Heart left ventricle (tissue), 16 donors: ENCODE measurements around the gene FEM1C. TPM values are rescaled to one million over a fixed set of nuclear protein-coding genes. Genes with fewer than 3 reads are reported as not detected.

Source experiments
- ATAC-seq, 4 donors: fragments of 200-7000 bp; cut with Tn5 transposase; one replicate each; pipeline ENCODE4 v1.9.1; 2020 to 2022; ENCODE audit warnings: moderate library complexity in 4 of 4, mild to moderate bottlenecking in 3 of 4, moderate number of reproducible peaks in 1 of 4
- DNase-seq, 5 donors: peaks; one replicate each; pipeline ENCODE4 v3.0.0-alpha.2; 2020
- H3K27ac ChIP-seq, 12 donors: fragments of 200-600 bp; sonication (generic) in 4 of 12; one replicate each; pipeline versions ENCODE4 v1.5.0 to v1.8.0; 2016 to 2022; ENCODE audit warnings: mild to moderate bottlenecking in 2 of 12
- H3K27me3 ChIP-seq, 9 donors: fragments of 200-600 bp; sonication (generic) in 2 of 9; one replicate each; pipeline versions ENCODE4 v1.5.1 to v1.8.0; 2016 to 2022; ENCODE audit warnings: mild to moderate bottlenecking in 3 of 9
- H3K36me3 ChIP-seq, 9 donors: fragments of 200-600 bp; sonication (generic) in 2 of 9; one replicate each; pipeline versions ENCODE4 v1.5.0 to v1.8.0; 2018 to 2022; ENCODE audit warnings: mild to moderate bottlenecking in 2 of 9
- H3K4me1 ChIP-seq, 12 donors: fragments of 200-600 bp; sonication (generic) in 4 of 12; one replicate each; pipeline versions ENCODE4 v1.5.0 to v1.8.0; 2016 to 2022; ENCODE audit warnings: mild to moderate bottlenecking in 3 of 12
- H3K4me3 ChIP-seq, 12 donors: fragments of 200-600 bp; sonication (generic) in 4 of 12; one replicate each; pipeline versions ENCODE4 v1.5.0 to v1.8.0; 2017 to 2022; ENCODE audit warnings: mild to moderate bottlenecking in 9 of 12, moderate library complexity in 4 of 12
- H3K9me3 ChIP-seq, 12 donors: fragments of 200-600 bp; sonication (generic) in 4 of 12; one replicate each; pipeline versions ENCODE4 v1.5.0 to v1.8.0; 2016 to 2022; ENCODE audit warnings: mild to moderate bottlenecking in 1 of 12
- CTCF ChIP-seq, 12 donors: fragments of 200-600 bp; sonication (generic) in 4 of 12; IDR thresholded peaks; one replicate each; pipeline versions ENCODE4 v1.5.0 to v1.8.0; 2018 to 2022; ENCODE audit warnings: antibody characterized with exemption in 12 of 12, mild to moderate bottlenecking in 5 of 12
- POLR2A ChIP-seq, 2 donors: fragments of 450-650 bp; IDR thresholded peaks; one replicate each; pipeline ENCODE4 v1.6.1; 2017; ENCODE audit warnings: antibody characterized with exemption in 2 of 2, mild to moderate bottlenecking in 2 of 2, moderate library complexity in 2 of 2
- whole genome bisulfite sequencing, 4 donors: extraction: QIAGEN DNeasy Blood & Tissue Kit in 2 of 4; methylation state at CpG; one replicate each; pipeline versions ENCODE4 v1.1.5 to v1.1.7; 2013 to 2018; 5-methylcytosine and 5-hydroxymethylcytosine counted together
- intact Hi-C, 10 donors: fragments of 100-400 bp; cut with DNase I; formaldehyde crosslinking; loops; one replicate each; pipeline versions ENCODE4 v1.11.1 to v1.14.2; 2022
- polyA plus RNA-seq, 2 donors: library from polyadenylated mRNA; stranded (reverse); fragments of 200-250 nt; gene quantifications; one replicate each; pipeline ENCODE4 v1.2.3, GENCODE V29; 2013
- total RNA-seq, 9 donors: library from RNA; depleted of rRNA in 2 of 9; stranded (reverse); fragments of >200 nt in 2 of 9; fragmentation: NEBNext Ultra II Directional in 3 of 9; extraction: Animal tissue kit (Norgen Biotek cat#: 25700) in 3 of 9; gene quantifications; one replicate each; pipeline versions ENCODE4 v1.1.0 to v1.2.4, GENCODE V29; 2016 to 2023
- donor health status: ischemic (EF 13 %, LVEDD 7.1; RV severe dilation, severe dysfunction).
- donor health status: healthy with polysubstance abuse.
- donor health status: DM: no; HTN: yes; CAD: no.
- donor health status: DM: no; HTN: no; CAD: no.
- donor health status: ischemic (EF 25% LVEDD 6.9; RV normal size, moderate dysfunction).
- donor health status: ischemic (EF 25% LVEDD 5.7; RV mildly dilated, moderate dysfunction).
- donor health status: healthy.
- donor health status: DM: yes; HTN: yes; CAD: no.
- donor health status: ischemic (EF 35%, LVEDD 5.7; RV mildly dilated, moderate dysfunction).
- donor health status: nonischemic (EF 11% LVEDD 7.7; RV severe dilation, severe dysfunction).
- donor health status: DM: yes; HTN: yes; CAD: no.
- donor health status: PGD.
- donor health status: ischemic (EF 29% LVEDD 5.4; RV normal size, mild dysfunction).
- donor health status: nonischemic (EF 23%, LVEDD 6.1; RV moderate dilation, normal function).

Gene FEM1C
- total and polyA plus RNA-seq, 11 donors: 14.9 to 92.7 (median 43.4) TPM

- H3K4me3 ChIP-seq: no peak overlapping the region
- WGBS, 4 donors: 53 to 67% (median 59%) methylated on average over 6 of the region's 6 CpGs
- H3K27ac ChIP-seq: peak overlapping the region in 4 of 12 donors; percentile 7 to 43 (median 12)
- no peak for TF ChIP-seq POLR2A (IDR thresholded peaks at IDR 0.05)
- no peak for TF ChIP-seq CTCF (IDR thresholded peaks at IDR 0.05)
- peaks cover 0 to 16% (median 5%) of the 10 kb centered on the region in 12 donors for H3K4me1 ChIP-seq
- no peaks in the 10 kb centered on the region for H3K27me3 ChIP-seq
- ATAC-seq (peak in 3 of 4 donors; percentile 56 to 84 (median 73)), DNase-seq (no peak)
- H3K9me3 ChIP-seq: no peaks in the 10 kb centered on the region
- H3K36me3 ChIP-seq: no peaks in the 10 kb centered on the region
- intact Hi-C loops: no loop called here
These were observed 49.8 kb downstream of the FEM1C start for GRCh38 chr5:115494570-115495289.

DNA sequence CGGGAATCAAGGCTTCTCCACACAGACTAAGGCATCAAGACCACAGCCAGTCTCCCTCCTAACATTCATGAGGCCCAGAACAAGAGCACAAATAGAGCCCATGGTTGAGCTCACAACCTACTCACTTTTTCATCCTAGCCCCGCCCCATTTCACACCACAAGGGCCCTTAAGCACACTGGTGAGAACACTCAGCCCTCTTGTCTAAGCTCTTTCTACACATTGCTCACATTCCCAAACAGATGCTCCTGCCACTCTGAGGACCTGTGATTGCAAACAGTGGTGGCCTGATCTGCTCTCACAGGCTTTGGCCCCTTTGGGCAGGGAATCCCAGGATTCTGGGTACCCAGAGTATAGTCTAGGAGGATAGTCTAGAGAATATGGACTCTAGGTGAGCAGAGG is 54.0 kb downstream of the FEM1C start:
- 81 to 92% (median 89%) methylated on average over 2 of the region's 2 CpGs for WGBS, 4 donors
- DNase-seq (no peak), ATAC-seq (no peak)
- peaks cover 0 to 16% (median 5%) of the 10 kb centered on the region in 12 donors for H3K4me1 ChIP-seq
- no peaks in the 10 kb centered on the region for H3K36me3 ChIP-seq
- H3K27me3 ChIP-seq: no peaks in the 10 kb centered on the region
- intact Hi-C loops: no loop called here
- no peak for TF ChIP-seq POLR2A (IDR thresholded peaks at IDR 0.05)
- TF ChIP-seq CTCF (IDR thresholded peaks at IDR 0.05): no peak
- no peak overlapping the region for H3K27ac ChIP-seq
- H3K4me3 ChIP-seq: no peak overlapping the region
- H3K9me3 ChIP-seq: no peaks in the 10 kb centered on the region

DNA sequence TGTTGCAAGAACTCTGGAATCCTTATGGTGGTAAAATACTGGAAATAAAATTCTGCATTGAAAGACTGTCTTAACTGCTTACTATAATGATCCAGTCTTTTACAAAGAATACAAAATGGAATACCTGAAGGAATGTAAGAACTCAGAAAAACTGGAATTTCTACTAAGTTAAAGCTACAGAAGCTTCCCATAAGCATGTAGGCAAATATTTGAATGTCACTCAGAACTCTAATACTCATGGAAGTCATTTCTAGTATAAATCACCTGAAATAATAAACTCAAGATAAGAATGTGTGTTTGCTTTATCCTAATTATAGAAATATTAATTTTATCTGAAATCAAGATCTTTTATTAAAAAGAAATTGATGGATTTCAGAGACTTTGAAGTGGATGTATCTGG is 54.8 kb downstream of the FEM1C start:
- H3K27ac ChIP-seq: no peak overlapping the region
- no peaks in the 10 kb centered on the region for H3K36me3 ChIP-seq
- intact Hi-C loops: no loop called here
- H3K4me1 ChIP-seq: peaks cover 0 to 19% (median 2%) of the 10 kb centered on the region in 12 donors
- H3K4me3 ChIP-seq: no peak overlapping the region
- H3K9me3 ChIP-seq: no peaks in the 10 kb centered on the region
- DNase-seq (no peak), ATAC-seq (no peak)
- TF ChIP-seq POLR2A (IDR thresholded peaks at IDR 0.05) (no peak), CTCF (IDR thresholded peaks at IDR 0.05) (no peak)
- H3K27me3 ChIP-seq: no peaks in the 10 kb centered on the region

DNA sequence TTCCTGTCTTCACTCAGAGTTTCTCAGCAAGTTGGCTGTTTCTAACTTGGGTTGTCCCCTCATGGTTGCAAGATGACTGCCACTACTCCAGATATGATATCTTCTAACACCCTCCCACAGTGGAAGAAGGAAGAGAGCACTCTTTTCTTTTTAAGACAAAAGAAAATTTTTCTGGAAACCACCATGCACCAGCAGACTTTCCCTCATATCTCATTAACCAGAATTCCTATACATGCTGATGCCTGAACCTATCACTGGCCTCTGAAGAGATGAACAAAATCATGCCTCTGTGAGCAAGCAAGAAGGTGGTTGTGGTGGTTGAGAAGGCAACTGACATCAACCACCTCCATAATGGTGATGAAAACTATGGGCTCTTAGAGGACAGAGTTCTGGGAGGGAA is 56.8 kb downstream of the FEM1C start:
- ATAC-seq (no peak), DNase-seq (no peak)
- Histone ChIP-seq H3K36me3 (no peaks in the 10 kb centered on the region), H3K27me3 (no peaks in the 10 kb centered on the region), H3K9me3 (no peaks in the 10 kb centered on the region), H3K4me3 (no peak overlapping the region), H3K4me1 (peaks cover 0 to 8% (median 0%) of the 10 kb centered on the region in 12 donors), H3K27ac (no peak overlapping the region)
- intact Hi-C loops: no loop called here
- TF ChIP-seq POLR2A (IDR thresholded peaks at IDR 0.05): no peak
- no peak for TF ChIP-seq CTCF (IDR thresholded peaks at IDR 0.05)
